ENCODE data around the gene PPP1R15A.
"Not testable (repeated sequence)": the region's sequence is repeated elsewhere in the genome, so short reads cannot be mapped to it uniquely, and the experiment has no call there.

The PPP1R15A gene

GRCh38 chr19:48881741-48882657, 9.8 kb downstream of the PPP1R15A start:
- DNase-seq, result peak in 1 of 14 donors; percentile 21

GRCh38 chr19:48883726-48884125, 11.5 kb downstream of the PPP1R15A start:
- no peak for DNase-seq

GRCh38 chr19:48887861-48888612, 15.8 kb downstream of the PPP1R15A start:
- no peak for DNase-seq

GRCh38 chr19:48889496-48889895, 17.3 kb downstream of the PPP1R15A start:
- not testable (repeated sequence) for DNase-seq

GRCh38 chr19:48890551-48890950, 18.3 kb downstream of the PPP1R15A start:
- no peak for DNase-seq

DNA sequence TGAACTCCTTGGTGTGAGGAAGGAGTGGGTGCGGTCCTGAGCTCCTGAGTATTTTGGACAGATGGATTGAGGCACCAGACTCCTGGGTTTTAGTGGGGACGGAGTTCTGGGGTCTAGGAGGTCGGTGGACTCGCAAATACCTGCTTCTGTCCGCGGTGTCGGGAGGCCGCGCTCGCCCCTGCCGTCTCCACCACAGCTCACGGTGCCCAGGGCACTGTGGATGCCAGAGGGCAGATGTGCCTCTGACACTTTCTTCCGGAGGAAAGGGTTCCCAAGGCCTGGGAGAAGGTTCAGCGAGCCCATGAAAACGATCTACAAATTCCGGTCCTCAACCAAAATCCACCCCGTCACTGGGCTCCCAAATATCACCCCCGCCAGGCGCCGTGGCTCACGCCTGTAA, 23.0 kb downstream of the PPP1R15A start:
- no peak for DNase-seq

DNA sequence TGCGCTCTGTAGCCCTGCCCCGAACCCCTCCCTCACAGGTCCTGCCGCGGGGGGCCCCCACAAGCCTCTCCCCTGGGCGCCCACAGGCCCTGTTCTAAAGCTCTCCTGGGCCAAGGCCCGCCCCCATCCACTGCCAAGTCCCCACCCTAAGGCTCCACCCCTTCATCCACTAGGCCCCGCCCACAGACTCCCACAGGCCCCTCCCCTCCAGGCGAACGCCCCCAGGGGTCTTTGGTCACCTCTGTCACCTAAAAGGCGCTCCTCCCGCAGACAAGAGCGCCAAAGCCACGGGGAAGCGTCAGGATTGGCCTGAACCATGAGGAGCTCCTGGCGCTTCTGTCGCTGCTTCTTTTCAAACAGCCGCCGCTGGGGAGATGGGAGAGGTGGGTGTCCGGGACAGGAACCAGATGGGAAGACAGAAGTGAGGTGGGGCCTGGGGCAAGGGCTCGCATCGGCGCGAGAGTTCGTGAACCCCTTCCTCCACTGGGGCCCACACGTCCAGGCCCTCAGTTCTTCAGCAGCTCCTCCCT, 24.0 kb downstream of the PPP1R15A start:
- DNase-seq, result peak in 7 of 14 donors; percentile 5 to 36 (median 22)

GRCh38 chr19:48897181-48897580, 25.0 kb downstream of the PPP1R15A start:
- DNase-seq, result no peak

DNA sequence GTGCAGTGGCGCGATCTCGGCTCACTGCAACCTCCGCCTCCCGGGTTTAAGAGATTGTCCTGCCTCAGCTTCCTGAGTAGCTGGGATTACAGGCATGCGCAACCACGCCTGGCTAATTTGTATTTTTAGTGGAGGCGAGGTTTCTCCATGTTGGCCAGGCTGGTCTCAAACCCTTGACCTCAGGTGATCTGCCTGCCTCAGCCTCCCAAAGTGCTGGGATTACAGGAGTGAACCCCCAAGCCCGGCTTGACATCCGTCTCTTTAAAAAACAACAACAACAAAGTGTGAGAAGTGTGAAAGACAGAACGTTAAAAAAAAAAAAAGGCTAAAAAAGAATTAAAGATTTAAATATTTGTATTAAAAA, 27.1 kb downstream of the PPP1R15A start:
- not testable (repeated sequence) for DNase-seq

- peak; percentile 73 to 99 (median 96) for DNase-seq
These were observed 27.7 kb downstream of the PPP1R15A start, which contains the start of gene NUCB1 for GRCh38 chr19:48899781-48900476. Gene NUCB1, plus strand, starts transcription at chr19:48900312. Its CDS starts 485 bp downstream, at chr19:48900797.

- peak in 8 of 14 donors; percentile 2 to 41 (median 34) for DNase-seq
These were observed 28.5 kb downstream of the PPP1R15A start for GRCh38 chr19:48900477-48901406.

DNA sequence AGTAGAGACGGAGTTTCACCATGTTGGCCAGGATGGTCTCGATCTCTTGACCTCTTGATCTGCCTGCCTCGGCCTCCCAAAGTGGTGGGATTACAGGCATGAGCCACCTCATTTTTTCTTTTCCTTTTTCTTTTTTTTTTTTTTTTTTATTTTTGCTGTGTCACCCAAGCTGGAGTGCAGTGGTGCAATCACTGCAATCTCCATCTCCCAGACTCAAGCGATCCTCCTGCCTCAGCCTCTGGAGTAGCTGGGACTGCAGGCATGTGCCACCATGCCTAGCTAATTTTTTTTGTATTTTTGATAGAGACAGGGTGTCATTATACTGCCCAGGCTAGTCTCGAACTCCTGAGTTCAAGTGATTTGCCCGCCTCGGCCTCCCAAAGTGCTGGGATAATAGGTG, 30.1 kb downstream of the PPP1R15A start:
- DNase-seq, result not testable (repeated sequence)

GRCh38 chr19:48903788-48904187, 31.6 kb downstream of the PPP1R15A start:
- not testable (repeated sequence) for DNase-seq

DNA sequence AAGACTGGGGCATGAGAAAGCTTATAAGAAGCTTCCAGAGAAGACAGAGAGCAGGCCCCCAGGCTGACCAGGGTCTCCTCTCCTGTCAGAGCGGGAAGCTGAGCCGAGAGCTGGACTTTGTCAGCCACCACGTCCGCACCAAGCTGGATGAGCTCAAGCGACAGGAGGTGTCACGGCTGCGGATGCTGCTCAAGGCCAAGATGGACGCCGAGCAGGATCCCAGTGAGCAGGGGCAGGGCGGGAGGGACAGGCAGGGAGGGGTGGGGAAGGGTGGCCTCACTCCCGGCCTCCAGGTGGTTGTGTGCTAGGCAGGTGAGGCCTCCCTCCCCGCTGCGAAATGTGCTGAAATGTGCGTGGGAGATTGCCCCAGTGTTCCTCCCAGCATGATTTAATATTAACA, 33.4 kb downstream of the PPP1R15A start:
- no peak for DNase-seq

DNA sequence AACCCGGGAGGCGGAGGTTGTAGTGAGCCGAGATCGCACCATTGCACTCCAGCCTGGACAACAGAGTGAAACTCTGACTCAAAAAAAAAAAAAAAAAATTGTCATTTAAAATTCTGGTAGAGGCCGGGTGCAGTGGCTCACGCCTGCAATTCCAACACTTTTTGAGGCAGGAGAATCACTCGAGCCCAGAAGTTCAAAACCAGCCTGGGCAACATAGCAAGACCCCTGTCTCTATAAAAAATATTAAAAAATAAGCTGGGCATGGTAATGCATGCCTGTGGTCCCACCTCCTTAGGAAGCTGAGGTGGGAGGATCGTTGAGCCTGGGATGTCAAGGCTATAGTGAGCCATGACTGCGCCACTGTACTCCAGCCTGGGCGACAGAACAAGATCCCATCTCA, 34.1 kb downstream of the PPP1R15A start:
- no peak for DNase-seq

- DNase-seq, result no peak
These were observed 35.5 kb downstream of the PPP1R15A start for GRCh38 chr19:48907671-48908070.

GRCh38 chr19:48909424-48910077, 37.3 kb downstream of the PPP1R15A start:
- DNase-seq, result not testable (repeated sequence)

GRCh38 chr19:48910803-48911202, 38.6 kb downstream of the PPP1R15A start:
- no peak for DNase-seq

- no peak for DNase-seq
These were observed 41.1 kb downstream of the PPP1R15A start for GRCh38 chr19:48913114-48913889.

- DNase-seq, result no peak
These were observed 42.0 kb downstream of the PPP1R15A start for GRCh38 chr19:48914181-48914580.

Measured in C1 segment of cervical spinal cord (tissue), 14 donors.